ENCODE data around the gene HIVEP3.

GRCh38 chr1:41516168-41517061 lies 402.3 kb downstream of the HIVEP3 start:
- TF ChIP-seq CTCF (IDR thresholded peaks at IDR 0.05; ENCODE audit: insufficient read depth, low read depth, low read length) (peak; percentile 65), EZH2 (IDR thresholded peaks at IDR 0.05; ENCODE audit: insufficient read depth, low read length) (no peak)

Data from astrocyte (in vitro differentiated cells and primary cell).